Heart left ventricle (tissue), 16 donors: ENCODE measurements around the gene SASS6. TPM values are rescaled to one million over a fixed set of nuclear protein-coding genes. Genes with fewer than 3 reads are reported as not detected.
A peak's percentile ranks its signal among the peaks of the same experiment; 100 is the strongest.

Experiments
- ATAC-seq, 4 donors: fragments of 200-7000 bp; cut with Tn5 transposase; one replicate each; pipeline ENCODE4 v1.9.1; 2020 to 2022; ENCODE audit warnings: moderate library complexity in 4 of 4, mild to moderate bottlenecking in 3 of 4, moderate number of reproducible peaks in 1 of 4
- DNase-seq, 5 donors: peaks; one replicate each; pipeline ENCODE4 v3.0.0-alpha.2; 2020
- H3K27ac ChIP-seq, 12 donors: fragments of 200-600 bp; sonication (generic) in 4 of 12; one replicate each; pipeline versions ENCODE4 v1.5.0 to v1.8.0; 2016 to 2022; ENCODE audit warnings: mild to moderate bottlenecking in 2 of 12
- H3K27me3 ChIP-seq, 9 donors: fragments of 200-600 bp; sonication (generic) in 2 of 9; one replicate each; pipeline versions ENCODE4 v1.5.1 to v1.8.0; 2016 to 2022; ENCODE audit warnings: mild to moderate bottlenecking in 3 of 9
- H3K36me3 ChIP-seq, 9 donors: fragments of 200-600 bp; sonication (generic) in 2 of 9; one replicate each; pipeline versions ENCODE4 v1.5.0 to v1.8.0; 2018 to 2022; ENCODE audit warnings: mild to moderate bottlenecking in 2 of 9
- H3K4me1 ChIP-seq, 12 donors: fragments of 200-600 bp; sonication (generic) in 4 of 12; one replicate each; pipeline versions ENCODE4 v1.5.0 to v1.8.0; 2016 to 2022; ENCODE audit warnings: mild to moderate bottlenecking in 3 of 12
- H3K4me3 ChIP-seq, 12 donors: fragments of 200-600 bp; sonication (generic) in 4 of 12; one replicate each; pipeline versions ENCODE4 v1.5.0 to v1.8.0; 2017 to 2022; ENCODE audit warnings: mild to moderate bottlenecking in 9 of 12, moderate library complexity in 4 of 12
- H3K9me3 ChIP-seq, 12 donors: fragments of 200-600 bp; sonication (generic) in 4 of 12; one replicate each; pipeline versions ENCODE4 v1.5.0 to v1.8.0; 2016 to 2022; ENCODE audit warnings: mild to moderate bottlenecking in 1 of 12
- CTCF ChIP-seq, 12 donors: fragments of 200-600 bp; sonication (generic) in 4 of 12; IDR thresholded peaks; one replicate each; pipeline versions ENCODE4 v1.5.0 to v1.8.0; 2018 to 2022; ENCODE audit warnings: antibody characterized with exemption in 12 of 12, mild to moderate bottlenecking in 5 of 12
- POLR2A ChIP-seq, 2 donors: fragments of 450-650 bp; IDR thresholded peaks; one replicate each; pipeline ENCODE4 v1.6.1; 2017; ENCODE audit warnings: antibody characterized with exemption in 2 of 2, mild to moderate bottlenecking in 2 of 2, moderate library complexity in 2 of 2
- WGBS, 4 donors: extraction: QIAGEN DNeasy Blood & Tissue Kit in 2 of 4; methylation state at CpG; one replicate each; pipeline versions ENCODE4 v1.1.5 to v1.1.7; 2013 to 2018; 5-methylcytosine and 5-hydroxymethylcytosine counted together
- intact Hi-C, 10 donors: fragments of 100-400 bp; cut with DNase I; formaldehyde crosslinking; loops; one replicate each; pipeline versions ENCODE4 v1.11.1 to v1.14.2; 2022
- polyA plus RNA-seq, 2 donors: library from polyadenylated mRNA; stranded (reverse); fragments of 200-250 nt; gene quantifications; one replicate each; pipeline ENCODE4 v1.2.3, GENCODE V29; 2013
- total RNA-seq, 9 donors: library from RNA; depleted of rRNA in 2 of 9; stranded (reverse); fragments of >200 nt in 2 of 9; fragmentation: NEBNext Ultra II Directional in 3 of 9; extraction: Animal tissue kit (Norgen Biotek cat#: 25700) in 3 of 9; gene quantifications; one replicate each; pipeline versions ENCODE4 v1.1.0 to v1.2.4, GENCODE V29; 2016 to 2023
- donor health status: ischemic (EF 13 %, LVEDD 7.1; RV severe dilation, severe dysfunction).
- donor health status: healthy with polysubstance abuse.
- donor health status: DM: no; HTN: yes; CAD: no.
- donor health status: DM: no; HTN: no; CAD: no.
- donor health status: ischemic (EF 25% LVEDD 6.9; RV normal size, moderate dysfunction).
- donor health status: ischemic (EF 25% LVEDD 5.7; RV mildly dilated, moderate dysfunction).
- donor health status: healthy.
- donor health status: DM: yes; HTN: yes; CAD: no.
- donor health status: ischemic (EF 35%, LVEDD 5.7; RV mildly dilated, moderate dysfunction).
- donor health status: nonischemic (EF 11% LVEDD 7.7; RV severe dilation, severe dysfunction).
- donor health status: DM: yes; HTN: yes; CAD: no.
- donor health status: PGD.
- donor health status: ischemic (EF 29% LVEDD 5.4; RV normal size, mild dysfunction).
- donor health status: nonischemic (EF 23%, LVEDD 6.1; RV moderate dilation, normal function).

The SASS6 gene
- total and polyA plus RNA-seq, 11 donors, result 1.1 to 2.2 (median 1.6) TPM

GRCh38 chr1:100045206-100045605 lies 87.5 kb downstream of the SASS6 start:
- TF ChIP-seq POLR2A (IDR thresholded peaks at IDR 0.05) (no peak), CTCF (IDR thresholded peaks at IDR 0.05) (no peak)
- DNase-seq (no peak), ATAC-seq (no peak)
- Histone ChIP-seq H3K27me3 (no peaks in the 10 kb centered on the region), H3K27ac (no peak overlapping the region), H3K4me1 (peaks cover 0 to 76% (median 23%) of the 10 kb centered on the region in 12 donors), H3K4me3 (no peak overlapping the region), H3K36me3 (peaks cover 0 to 6% (median 2%) of the 10 kb centered on the region in 9 donors), H3K9me3 (peaks cover 0 to 19% (median 0%) of the 10 kb centered on the region in 12 donors)
- WGBS, 4 donors, result 95 to 97% (median 96%) methylated on average over 5 of the region's 5 CpGs
- intact Hi-C loops, result no loop called here

- ATAC-seq, result no peak
- intact Hi-C loops, result loop anchor here in 5 of 10 donors (2.0 to 10.0 kb wide), 7 partner anchors 55 to 235 kb away; partner anchors contain the start of genes SASS6 (in 3 of the 5), TRMT13 (in 3 of the 5) and AGL (in 1 of the 5)
- Histone ChIP-seq H3K27ac (peak overlapping the region in 8 of 12 donors; percentile 7 to 99 (median 96)), H3K9me3 (peaks cover 0 to 2% (median 0%) of the 10 kb centered on the region in 12 donors), H3K4me3 (peak overlapping the region in 9 of 12 donors; percentile 79 to 96 (median 89)), H3K27me3 (no peaks in the 10 kb centered on the region), H3K4me1 (peaks cover 0 to 47% (median 24%) of the 10 kb centered on the region in 12 donors), H3K36me3 (peaks cover 0 to 5% (median 0%) of the 10 kb centered on the region in 9 donors)
- WGBS, 4 donors, result 23 to 31% (median 27%) methylated on average over 2 of the region's 2 CpGs
- no peak for DNase-seq
- TF ChIP-seq CTCF (IDR thresholded peaks at IDR 0.05), result no peak
- TF ChIP-seq POLR2A (IDR thresholded peaks at IDR 0.05), result no peak
Observed at GRCh38 chr1:100039591-100039990, 93.1 kb downstream of the SASS6 start.

GRCh38 chr1:100038660-100039287 lies 94.0 kb downstream of the SASS6 start:
- ATAC-seq, result peak; percentile 21 to 65 (median 56)
- 0 to 1% (median 1%) methylated on average over 18 to 37 of the region's 37 CpGs for WGBS, 4 donors

More at GRCh38 chr1:100038660-100039287, 94.0 kb downstream of the SASS6 start:
- peak overlapping the region; percentile 79 to 96 (median 89) for H3K4me3 ChIP-seq
- TF ChIP-seq POLR2A (IDR thresholded peaks at IDR 0.05) (no peak), CTCF (IDR thresholded peaks at IDR 0.05) (no peak)
- no peaks in the 10 kb centered on the region for H3K9me3 ChIP-seq
- DNase-seq, result peak; percentile 60 to 79 (median 68)
- peaks cover 0 to 2% (median 0%) of the 10 kb centered on the region in 9 donors for H3K36me3 ChIP-seq
- no peaks in the 10 kb centered on the region for H3K27me3 ChIP-seq
- intact Hi-C loops, result loop anchor here in 5 of 10 donors (2.0 to 10.0 kb wide), 7 partner anchors 54 to 234 kb away; partner anchors contain the start of genes SASS6 (in 3 of the 5), TRMT13 (in 3 of the 5) and AGL (in 1 of the 5)
- peak overlapping the region; percentile 86 to 99 (median 96) for H3K27ac ChIP-seq
- peaks cover 0 to 47% (median 24%) of the 10 kb centered on the region in 12 donors for H3K4me1 ChIP-seq
